ENCODE data around the gene TCF23. TPM values are rescaled to one million over a fixed set of nuclear protein-coding genes. Genes with fewer than 3 reads are reported as not detected.

TCF23 gene
- total and polyA plus RNA-seq, 2 of the 4 experiments (the other 2 are of a cell fraction), result not detected

- no peak for ATAC-seq (ENCODE audit: low read depth)
- Histone ChIP-seq H3K9ac (ENCODE audit: low read depth, low read length) (no peak overlapping the region), H2BK20ac (ENCODE audit: low read depth, low read length) (no peak overlapping the region), H3K4me2 (ENCODE audit: low read depth, low read length) (no peak overlapping the region), H3K4me1 (ENCODE audit: control insufficient read depth, insufficient read depth, low read length) (peaks cover 5% of the 10 kb centered on the region; the same call in 1 of the 2 replicates), H2AK5ac (ENCODE audit: low read depth, low read length) (no peak overlapping the region), H3K4me3 (ENCODE audit: insufficient read depth, low read depth, low read length) (no peak overlapping the region), H2AFZ (replicated peaks; ENCODE audit: low read length, poor library complexity) (no peak overlapping the region), H4K20me1 (ENCODE audit: insufficient read depth, low read length) (peaks cover 10% of the 10 kb centered on the region), H3K79me1 (ENCODE audit: low read depth in 1 of 2, low read length in 2 of 2) (peaks cover 8 to 15% of the 10 kb centered on the region in 2 experiments), H3K14ac (replicated peaks; ENCODE audit: low read depth, low read length) (no peak overlapping the region), H3K9me3 (ENCODE audit: control insufficient read depth, insufficient read depth, low read length) (no peaks in the 10 kb centered on the region), H2BK15ac (ENCODE audit: low read depth, low read length) (no peak overlapping the region), H3K27ac (ENCODE audit: insufficient read depth, low read length) (no peak overlapping the region), H3K36me3 (ENCODE audit: control insufficient read depth, insufficient read depth, low read length) (peaks cover 34% of the 10 kb centered on the region), H3K56ac (ENCODE audit: extremely low read depth, insufficient read depth, low read length) (no peak overlapping the region), H2BK120ac (ENCODE audit: low read depth, low read length) (no peak overlapping the region), H2BK5ac (ENCODE audit: low read depth, low read length, poor library complexity, severe bottlenecking) (no peak overlapping the region), H3K4ac (ENCODE audit: low read depth, low read length) (no peak overlapping the region), H3K9me1 (ENCODE audit: insufficient read depth, low read length) (peaks cover 8% of the 10 kb centered on the region), H3K18ac (ENCODE audit: low read depth, low read length) (no peak overlapping the region), H3K27me3 (ENCODE audit: control insufficient read depth, insufficient read depth, low read length) (peaks cover 9% of the 10 kb centered on the region), H4K5ac (ENCODE audit: low read depth, low read length) (no peak overlapping the region), H4K91ac (ENCODE audit: insufficient read depth, low read depth, low read length) (no peak overlapping the region), H2AK9ac (replicated peaks; ENCODE audit: low read depth, low read length, poor library complexity) (peak overlapping the region; percentile 42), H4K8ac (ENCODE audit: low read depth in 2 of 2, low read length in 2 of 2) (no peak overlapping the region), H3K23ac (ENCODE audit: low read depth, low read length) (no peak overlapping the region)
- CTCF ChIA-PET, result no interaction called here
- dilution Hi-C loops (cut with HindIII; ENCODE audit: low sequenced_read_pairs, unreplicated experiment) (no loop called here), intact Hi-C loops (cut with micrococcal nuclease) (no loop called here), in situ Hi-C loops (cut with MboI; ENCODE audit: low sequenced_read_pairs) (no loop called here)
- no TSS peak for BruUV-seq (replicated peaks)
- WGBS, 2 experiments (ENCODE audit: extremely low coverage in 2 of 2, insufficient read length in 1 of 2), result 96% methylated on average over 4 of the region's 9 CpGs; no CpG with 5 or more reads in 1 of the 2 experiments
- POLR2A ChIA-PET (ENCODE audit: unreplicated experiment), result no interaction called here
- no peak for TF ChIP-seq RFX5 (IDR thresholded peaks at IDR 0.05; ENCODE audit: low read depth, low read length)
- TF ChIP-seq NFE2L2 (IDR thresholded peaks at IDR 0.05; ENCODE audit: low read depth, low read length), result no peak
- no peak for TF ChIP-seq MAFK (IDR thresholded peaks at IDR 0.05; ENCODE audit: low read depth, low read length)
- TF ChIP-seq MAZ (IDR thresholded peaks at IDR 0.05; ENCODE audit: borderline replicate concordance, low read depth, low read length), result no peak
- TF ChIP-seq, protein P1, sequence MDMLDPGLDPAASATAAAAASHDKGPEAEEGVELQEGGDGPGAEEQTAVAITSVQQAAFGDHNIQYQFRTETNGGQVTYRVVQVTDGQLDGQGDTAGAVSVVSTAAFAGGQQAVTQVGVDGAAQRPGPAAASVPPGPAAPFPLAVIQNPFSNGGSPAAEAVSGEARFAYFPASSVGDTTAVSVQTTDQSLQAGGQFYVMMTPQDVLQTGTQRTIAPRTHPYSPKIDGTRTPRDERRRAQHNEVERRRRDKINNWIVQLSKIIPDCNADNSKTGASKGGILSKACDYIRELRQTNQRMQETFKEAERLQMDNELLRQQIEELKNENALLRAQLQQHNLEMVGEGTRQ (IDR thresholded peaks at IDR 0.05; ENCODE audit: low read depth, low read length), result no peak
- no peak for TF ChIP-seq RAD21 (IDR thresholded peaks at IDR 0.05; ENCODE audit: low read length)
- no peak for TF ChIP-seq BHLHE40 (IDR thresholded peaks at IDR 0.05; ENCODE audit: low read depth, low read length)
- TF ChIP-seq, protein P2, sequence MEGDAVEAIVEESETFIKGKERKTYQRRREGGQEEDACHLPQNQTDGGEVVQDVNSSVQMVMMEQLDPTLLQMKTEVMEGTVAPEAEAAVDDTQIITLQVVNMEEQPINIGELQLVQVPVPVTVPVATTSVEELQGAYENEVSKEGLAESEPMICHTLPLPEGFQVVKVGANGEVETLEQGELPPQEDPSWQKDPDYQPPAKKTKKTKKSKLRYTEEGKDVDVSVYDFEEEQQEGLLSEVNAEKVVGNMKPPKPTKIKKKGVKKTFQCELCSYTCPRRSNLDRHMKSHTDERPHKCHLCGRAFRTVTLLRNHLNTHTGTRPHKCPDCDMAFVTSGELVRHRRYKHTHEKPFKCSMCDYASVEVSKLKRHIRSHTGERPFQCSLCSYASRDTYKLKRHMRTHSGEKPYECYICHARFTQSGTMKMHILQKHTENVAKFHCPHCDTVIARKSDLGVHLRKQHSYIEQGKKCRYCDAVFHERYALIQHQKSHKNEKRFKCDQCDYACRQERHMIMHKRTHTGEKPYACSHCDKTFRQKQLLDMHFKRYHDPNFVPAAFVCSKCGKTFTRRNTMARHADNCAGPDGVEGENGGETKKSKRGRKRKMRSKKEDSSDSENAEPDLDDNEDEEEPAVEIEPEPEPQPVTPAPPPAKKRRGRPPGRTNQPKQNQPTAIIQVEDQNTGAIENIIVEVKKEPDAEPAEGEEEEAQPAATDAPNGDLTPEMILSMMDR (conservative IDR thresholded peaks at IDR 0.05; ENCODE audit: low read depth, low read length), result no peak
- TF ChIP-seq SMC3 (IDR thresholded peaks at IDR 0.05; ENCODE audit: low read depth, low read length), result no peak
- no peak for TF ChIP-seq CEBPB (IDR thresholded peaks at IDR 0.05; ENCODE audit: low read depth, low read length)
- TF ChIP-seq CHD1 (IDR thresholded peaks at IDR 0.05; ENCODE audit: low read depth, low read length), result no peak
- TF ChIP-seq RCOR1 (IDR thresholded peaks at IDR 0.05; ENCODE audit: insufficient replicate concordance, low read length), result no peak
- no peak for TF ChIP-seq FOS (IDR thresholded peaks at IDR 0.05; ENCODE audit: low read depth, low read length)
- TF ChIP-seq MXI1 (IDR thresholded peaks at IDR 0.05; ENCODE audit: borderline replicate concordance, low read depth, low read length), result no peak
- no peak for TF ChIP-seq ELK1 (IDR thresholded peaks at IDR 0.05; ENCODE audit: borderline replicate concordance, low read depth, low read length)
- no peak for TF ChIP-seq POLR2A (IDR thresholded peaks at IDR 0.05; ENCODE audit: low read depth, low read length)
- no peak for DNase-seq
Measured at GRCh38 chr2:27127883-27128667, 20.7 kb upstream of the TCF23 start.
